Loucy (cell line): ENCODE data around the gene ZNF701.

Experiments used
- H2AFZ ChIP-seq: fragments of 200-600 bp; sonication (generic); 2 replicates; pipeline ENCODE4 v1.6.0; 2016; ENCODE audit warnings: antibody characterized with exemption, mild to moderate bottlenecking, low read length, moderate library complexity
- H3F3A ChIP-seq: fragments of 200-600 bp; 2 replicates; pipeline ENCODE4 v1.6.0; 2016; ENCODE audit warnings: antibody characterized with exemption, low read depth, mild to moderate bottlenecking
- H3K27me3 ChIP-seq: fragments of 200-600 bp; sonication (generic); 2 replicates; pipeline ENCODE4 v1.6.1; 2014; ENCODE audit warnings: low read length, mild to moderate bottlenecking; ENCODE audit not compliant: insufficient read depth, poor library complexity, severe bottlenecking
- H3K36me3 ChIP-seq: fragments of 200-600 bp; sonication (generic); 2 replicates; pipeline ENCODE4 v1.6.1; 2016; ENCODE audit warnings: low read length; ENCODE audit not compliant: insufficient read depth
- H3K4me1 ChIP-seq: fragments of 200-600 bp; sonication (generic); 2 replicates; pipeline ENCODE4 v1.5.1; 2014; ENCODE audit warnings: low read length, mild to moderate bottlenecking; ENCODE audit not compliant: insufficient read depth, poor library complexity, severe bottlenecking
- H3K4me2 ChIP-seq: fragments of 200-600 bp; sonication (generic); 2 replicates; pipeline ENCODE4 v1.6.0; 2014; ENCODE audit warnings: antibody characterized with exemption, low read length, low read depth, mild to moderate bottlenecking; ENCODE audit not compliant: poor library complexity, severe bottlenecking
- H3K4me3 ChIP-seq: fragments of 200-600 bp; sonication (generic); 2 replicates; pipeline ENCODE4 v1.5.1; 2014; ENCODE audit warnings: low read length, mild to moderate bottlenecking, mixed read lengths; ENCODE audit not compliant: poor library complexity, severe bottlenecking
- H3K79me2 ChIP-seq: fragments of 200-600 bp; sonication (generic); 2 replicates; pipeline ENCODE4 v1.6.1; 2014; ENCODE audit warnings: low read length; ENCODE audit not compliant: insufficient read depth
- H3K9ac ChIP-seq: fragments of 200-600 bp; sonication (generic); 2 replicates; pipeline ENCODE4 v1.6.0; 2014; ENCODE audit warnings: mild to moderate bottlenecking, low read depth, low read length, moderate library complexity; ENCODE audit not compliant: poor library complexity, severe bottlenecking
- H3K9me2 ChIP-seq: fragments of 200-600 bp; sonication (generic); replicated peaks from 2 replicates; pipeline ENCODE4 v1.6.1; 2016; ENCODE audit warnings: low read depth, low read length, mixed read lengths
- H3K9me3 ChIP-seq: fragments of 200-600 bp; sonication (generic); 2 replicates; pipeline ENCODE4 v1.6.1; 2014; ENCODE audit warnings: mild to moderate bottlenecking, antibody characterized with exemption, low read length, low read depth; ENCODE audit not compliant: insufficient read depth
- H4K20me1 ChIP-seq: fragments of 200-600 bp; sonication (generic); 2 replicates; pipeline ENCODE4 v1.6.0; 2014; ENCODE audit warnings: antibody characterized with exemption, low read length, mild to moderate bottlenecking; ENCODE audit not compliant: insufficient read depth, poor library complexity, severe bottlenecking
- CTCF ChIP-seq: fragments of 200-600 bp; sonication (generic); conservative IDR thresholded peaks from 2 replicates; pipeline ENCODE4 v1.5.1; 2014; ENCODE audit warnings: mild to moderate bottlenecking, antibody characterized with exemption, low read length
- EZH2phosphoT487 ChIP-seq: fragments of 200-600 bp; IDR thresholded peaks from 2 replicates; pipeline ENCODE4 v1.6.1; 2018; ENCODE audit warnings: antibody characterized with exemption, mild to moderate bottlenecking, moderate library complexity, borderline replicate concordance

ZNF701 gene

GRCh38 chr19:52603558-52604207 lies 33.6 kb downstream of the ZNF701 start:
- H3K9me3 ChIP-seq, result no peaks in the 10 kb centered on the region
- no peaks in the 10 kb centered on the region for H3K36me3 ChIP-seq
- no peak overlapping the region for H3K4me3 ChIP-seq
- H3K79me2 ChIP-seq, result peaks cover 34% of the 10 kb centered on the region
- no peak overlapping the region for H3K9ac ChIP-seq
- peaks cover 8% of the 10 kb centered on the region for H4K20me1 ChIP-seq
- peaks cover 7% of the 10 kb centered on the region; the same call in 1 of the 2 replicates for H3F3A ChIP-seq
- no peak for TF ChIP-seq EZH2phosphoT487
- no peak for TF ChIP-seq CTCF
- H3K4me2 ChIP-seq, result no peak overlapping the region
- peaks cover 35% of the 10 kb centered on the region for H3K4me1 ChIP-seq
- H2AFZ ChIP-seq, result no peak overlapping the region
- H3K9me2 ChIP-seq, result no peaks in the 10 kb centered on the region
- no peaks in the 10 kb centered on the region for H3K27me3 ChIP-seq

- no peaks in the 10 kb centered on the region for H3K9me2 ChIP-seq
- TF ChIP-seq EZH2phosphoT487, result no peak
- no peak for TF ChIP-seq CTCF
- H3K4me2 ChIP-seq, result no peak overlapping the region
- peaks cover 10% of the 10 kb centered on the region for H4K20me1 ChIP-seq
- 0 out of 2 replicates have a peak, but pooled peaks cover 2% of the 10 kb centered on the region for H3F3A ChIP-seq
- no peak overlapping the region for H3K9ac ChIP-seq
- no peaks in the 10 kb centered on the region for H3K27me3 ChIP-seq
- H3K36me3 ChIP-seq, result peaks cover 55% of the 10 kb centered on the region
- H3K4me1 ChIP-seq, result peaks cover 6% of the 10 kb centered on the region
- H3K79me2 ChIP-seq, result peaks cover 32% of the 10 kb centered on the region; the same call in 1 of the 2 replicates
- H3K4me3 ChIP-seq, result no peak overlapping the region
- no peak overlapping the region for H2AFZ ChIP-seq
- peaks cover 4% of the 10 kb centered on the region; the same call in 1 of the 2 replicates for H3K9me3 ChIP-seq
These were observed 43.3 kb downstream of the ZNF701 start for GRCh38 chr19:52613299-52613906.

GRCh38 chr19:52621376-52621775 lies 51.3 kb downstream of the ZNF701 start:
- Histone ChIP-seq H3K4me1 (no peaks in the 10 kb centered on the region), H3K9me3 (no peaks in the 10 kb centered on the region), H3K79me2 (no peaks in the 10 kb centered on the region; the same call in 1 of the 2 replicates), H2AFZ (no peak overlapping the region), H3K4me3 (no peak overlapping the region), H3F3A (no peaks in the 10 kb centered on the region), H3K36me3 (peaks cover 77% of the 10 kb centered on the region; the same call in 1 of the 2 replicates), H3K9me2 (no peaks in the 10 kb centered on the region), H3K4me2 (no peak overlapping the region), H4K20me1 (no peaks in the 10 kb centered on the region), H3K9ac (no peak overlapping the region), H3K27me3 (no peaks in the 10 kb centered on the region)
- no peak for TF ChIP-seq CTCF
- TF ChIP-seq EZH2phosphoT487, result no peak
